ENCODE data around the gene IRAK3. TPM values are rescaled to one million over a fixed set of nuclear protein-coding genes. Genes with fewer than 3 reads are reported as not detected.

IRAK3 gene
- total and polyA plus RNA-seq, 2 donors (not counting 3 experiments of a cell fraction or from before 2014, with no cell fraction given): 2.3 to 8.5 TPM

- H3K79me2 ChIP-seq (ENCODE audit: control insufficient read depth, insufficient read depth, low read length): no peaks in the 10 kb centered on the region
- TF ChIP-seq POLR2AphosphoS5 (IDR thresholded peaks at IDR 0.05; ENCODE audit: insufficient read depth, low read depth, low read length): no peak
- TF ChIP-seq MYC (IDR thresholded peaks at IDR 0.05; ENCODE audit: low read depth, low read length): no peak
- TF ChIP-seq FOS (IDR thresholded peaks at IDR 0.05; ENCODE audit: borderline replicate concordance, insufficient read depth, low read length): no peak
- no peak for TF ChIP-seq POLR2A (IDR thresholded peaks at IDR 0.05; ENCODE audit: low read depth, low read length)
- no peak for TF ChIP-seq GATA2 (IDR thresholded peaks at IDR 0.05; ENCODE audit: insufficient read depth, insufficient read length, low read depth, low read length)
- no peak for TF ChIP-seq MAX (IDR thresholded peaks at IDR 0.05; ENCODE audit: insufficient read depth, insufficient read length)
- no peak for TF ChIP-seq EZH2 (IDR thresholded peaks at IDR 0.05; ENCODE audit: borderline replicate concordance, low read depth, low read length, severe bottlenecking)
- TF ChIP-seq JUN (IDR thresholded peaks at IDR 0.05; ENCODE audit: borderline replicate concordance, insufficient read depth, insufficient read length, low read depth): no peak
- TF ChIP-seq CTCF (IDR thresholded peaks at IDR 0.05; ENCODE audit: extremely low read depth in 1 of 2, insufficient read depth in 1 of 2, low read depth in 1 of 2, low read length in 2 of 2): no peak
- H3K36me3 ChIP-seq (ENCODE audit: control insufficient read depth in 2 of 2, extremely low read depth in 1 of 2, insufficient read depth in 2 of 2, low read length in 2 of 2): no peaks in the 10 kb centered on the region
- POLR2A ChIA-PET: no interaction called here
- BruUV-seq (replicated peaks): no TSS peak
- CTCF ChIA-PET: interaction anchor here (0.9 to 2.2 kb wide), 6 partner anchors 10 to 436 kb away, joined by 4 to 9 read pairs (median 6); partner anchors contain the start of gene HELB
- intact Hi-C loops (cut with micrococcal nuclease) (loop anchor here (10.0 kb wide), 1 partner anchor 282 kb away; no protein-coding TSS in a partner anchor), dilution Hi-C loops (cut with MboI; ENCODE audit: extremely low pct_ligation_motif_present, low sequenced_read_pairs) (no loop called here)
- H3K4me2 ChIP-seq (ENCODE audit: insufficient read depth, low read length): no peak overlapping the region
- H3K9ac ChIP-seq (replicated peaks; ENCODE audit: extremely low read depth, insufficient read depth, low read length): no peak overlapping the region
- no peaks in the 10 kb centered on the region for H3K4me1 ChIP-seq (ENCODE audit: control insufficient read depth, extremely low read depth, insufficient read depth, low read length)
- no peaks in the 10 kb centered on the region for H3K9me3 ChIP-seq (replicated peaks; ENCODE audit: control insufficient read depth, insufficient read depth, low read length)
- no peaks in the 10 kb centered on the region for H3K9me1 ChIP-seq (replicated peaks; ENCODE audit: control insufficient read depth, extremely low read depth, insufficient read depth, low read length)
- no peaks in the 10 kb centered on the region for H4K20me1 ChIP-seq (replicated peaks; ENCODE audit: control insufficient read depth, extremely low read depth, insufficient read depth, low read length)
- peaks cover 0 to 3% of the 10 kb centered on the region in 2 experiments for H3K27me3 ChIP-seq (ENCODE audit: control insufficient read depth in 2 of 2, insufficient read depth in 2 of 2, low read length in 2 of 2)
- DNase-seq (ENCODE audit: low read depth, low spot score): no peak
- no peak for FAIRE-seq
- no peak overlapping the region for H3K27ac ChIP-seq (ENCODE audit: insufficient read depth, low read depth, low read length)
- H3K4me3 ChIP-seq (replicated peaks in 1 of 3; ENCODE audit: insufficient read depth in 1 of 3, low read depth in 1 of 3, low read length in 3 of 3): no peak overlapping the region
- no peak overlapping the region for H2AFZ ChIP-seq (ENCODE audit: low read depth, low read length)
Observed at GRCh38 chr12:66273147-66273546, 84.1 kb downstream of the IRAK3 start.

All from endothelial cell of umbilical vein (primary cell).